ENCODE measurements around the gene CMYA5. TPM values are rescaled to one million over a fixed set of nuclear protein-coding genes. Genes with fewer than 3 reads are reported as not detected.

Gene CMYA5
- total RNA-seq, 1 experiment from 2014 or later = 0.15 TPM

GRCh38 chr5:79641414-79641813, 48.2 kb upstream of the CMYA5 start:
- Histone ChIP-seq H3K27ac (ENCODE audit: low read length) (no peak overlapping the region), H3K9ac (ENCODE audit: low read length) (no peak overlapping the region), H3K9me3 (ENCODE audit: low read length) (no peaks in the 10 kb centered on the region), H3K4me2 (ENCODE audit: low read length) (no peak overlapping the region), H3K4me1 (ENCODE audit: insufficient read depth, low read length) (no peaks in the 10 kb centered on the region), H2AFZ (ENCODE audit: low read length) (no peak overlapping the region), H3K36me3 (ENCODE audit: low read depth, low read length) (peaks cover 15% of the 10 kb centered on the region), H4K20me1 (ENCODE audit: low read length) (no peaks in the 10 kb centered on the region), H3K4me3 (ENCODE audit: low read length) (no peak overlapping the region), H3K27me3 (ENCODE audit: low read length) (no peaks in the 10 kb centered on the region), H3K9me2 (replicated peaks; ENCODE audit: low read length) (no peaks in the 10 kb centered on the region), H3F3A (ENCODE audit: low read length, unreplicated experiment) (no peaks in the 10 kb centered on the region), H3K79me2 (ENCODE audit: low read length) (no peaks in the 10 kb centered on the region)
- ATAC-seq (no peak), DNase-seq (no peak)
- no TSS peak for BruUV-seq (replicated peaks)
- CTCF ChIA-PET = no interaction called here
- POLR2A ChIA-PET (ENCODE audit: unreplicated experiment) = no interaction called here
- TF ChIP-seq EZH2phosphoT487 (IDR thresholded peaks at IDR 0.05; ENCODE audit: borderline replicate concordance, low read length) (no peak), CTCF (conservative IDR thresholded peaks at IDR 0.05; ENCODE audit: low read depth, low read length) (no peak), EZH2 (IDR thresholded peaks at IDR 0.05; ENCODE audit: low read length, unreplicated experiment) (no peak)
- intact Hi-C loops (cut with micrococcal nuclease) = no loop called here

- ChIA-PET POLR2A (ENCODE audit: unreplicated experiment) (interaction anchor here (0.6 kb wide), 1 partner anchor 445 kb away, joined by 3 read pairs; no protein-coding TSS in a partner anchor), CTCF (no interaction called here)
- ATAC-seq (no peak), DNase-seq (no peak)
- Histone ChIP-seq H3K9me3 (ENCODE audit: low read length) (no peaks in the 10 kb centered on the region), H3K4me1 (ENCODE audit: insufficient read depth, low read length) (no peaks in the 10 kb centered on the region), H4K20me1 (ENCODE audit: low read length) (no peaks in the 10 kb centered on the region), H2AFZ (ENCODE audit: low read length) (no peak overlapping the region), H3K9me2 (replicated peaks; ENCODE audit: low read length) (no peaks in the 10 kb centered on the region), H3K36me3 (ENCODE audit: low read depth, low read length) (peaks cover 15% of the 10 kb centered on the region), H3K79me2 (ENCODE audit: low read length) (no peaks in the 10 kb centered on the region), H3K27ac (ENCODE audit: low read length) (no peak overlapping the region), H3F3A (ENCODE audit: low read length, unreplicated experiment) (no peaks in the 10 kb centered on the region), H3K27me3 (ENCODE audit: low read length) (no peaks in the 10 kb centered on the region), H3K9ac (ENCODE audit: low read length) (no peak overlapping the region), H3K4me2 (ENCODE audit: low read length) (no peak overlapping the region), H3K4me3 (ENCODE audit: low read length) (no peak overlapping the region)
- TF ChIP-seq EZH2 (IDR thresholded peaks at IDR 0.05; ENCODE audit: low read length, unreplicated experiment) = no peak
- no peak for TF ChIP-seq CTCF (conservative IDR thresholded peaks at IDR 0.05; ENCODE audit: low read depth, low read length)
- no peak for TF ChIP-seq EZH2phosphoT487 (IDR thresholded peaks at IDR 0.05; ENCODE audit: borderline replicate concordance, low read length)
- BruUV-seq (replicated peaks) = no TSS peak
- intact Hi-C loops (cut with micrococcal nuclease) = no loop called here
Measured at GRCh38 chr5:79642210-79642609, 47.4 kb upstream of the CMYA5 start.

- H3K4me3 ChIP-seq (ENCODE audit: low read length) = no peak overlapping the region
- no peaks in the 10 kb centered on the region for H3F3A ChIP-seq (ENCODE audit: low read length, unreplicated experiment)
- BruUV-seq (replicated peaks) = no TSS peak
- DNase-seq = no peak
- H2AFZ ChIP-seq (ENCODE audit: low read length) = no peak overlapping the region
- H3K9me2 ChIP-seq (replicated peaks; ENCODE audit: low read length) = no peaks in the 10 kb centered on the region
- H3K27ac ChIP-seq (ENCODE audit: low read length) = no peak overlapping the region
- POLR2A ChIA-PET (ENCODE audit: unreplicated experiment) = no interaction called here
- no peaks in the 10 kb centered on the region for H3K79me2 ChIP-seq (ENCODE audit: low read length)
- H3K9me3 ChIP-seq (ENCODE audit: low read length) = no peaks in the 10 kb centered on the region
- H3K4me1 ChIP-seq (ENCODE audit: insufficient read depth, low read length) = no peaks in the 10 kb centered on the region
- TF ChIP-seq EZH2phosphoT487 (IDR thresholded peaks at IDR 0.05; ENCODE audit: borderline replicate concordance, low read length) (no peak), CTCF (conservative IDR thresholded peaks at IDR 0.05; ENCODE audit: low read depth, low read length) (no peak), EZH2 (IDR thresholded peaks at IDR 0.05; ENCODE audit: low read length, unreplicated experiment) (no peak)
- CTCF ChIA-PET = no interaction called here
- no peak overlapping the region for H3K4me2 ChIP-seq (ENCODE audit: low read length)
- H3K27me3 ChIP-seq (ENCODE audit: low read length) = no peaks in the 10 kb centered on the region
- no peak for ATAC-seq
- peaks cover 7% of the 10 kb centered on the region; the same call in 1 of the 2 replicates for H3K36me3 ChIP-seq (ENCODE audit: low read depth, low read length)
- no peak overlapping the region for H3K9ac ChIP-seq (ENCODE audit: low read length)
- intact Hi-C loops (cut with micrococcal nuclease) = no loop called here
- no peaks in the 10 kb centered on the region for H4K20me1 ChIP-seq (ENCODE audit: low read length)
Measured at GRCh38 chr5:79653843-79654242, 35.8 kb upstream of the CMYA5 start.
